ENCODE results near the gene DCTPP1. TPM values are rescaled to one million over a fixed set of nuclear protein-coding genes. Genes with fewer than 3 reads are reported as not detected.

DCTPP1 gene
- total and polyA plus RNA-seq, 2 of the 13 experiments (the other 11 are each of a cell fraction or from before 2014, with no cell fraction given), result 54.8 to 74.4 TPM

- TF ChIP-seq FOXP1 (IDR thresholded peaks at IDR 0.05) (no peak), FOXP1 (CRISPR knock-in tag; IDR thresholded peaks at IDR 0.05) (no peak), RBFOX2 (IDR thresholded peaks at IDR 0.05; ENCODE audit: low read depth, low read length) (0 out of 2 replicates have a peak, but pooled peaks have one; percentile 19), ZEB1 (IDR thresholded peaks at IDR 0.05; ENCODE audit: insufficient replicate concordance, low read depth) (no peak), ZNF501 (CRISPR knock-in tag; IDR thresholded peaks at IDR 0.05) (0 out of 2 replicates have a peak, but pooled peaks have one; percentile 39), JDP2 (CRISPR knock-in tag; IDR thresholded peaks at IDR 0.05; ENCODE audit: borderline replicate concordance) (no peak), GATAD2A (CRISPR knock-in tag; IDR thresholded peaks at IDR 0.05) (peak; percentile 8; the same call in 1 of the 2 replicates), SMAD1 (CRISPR knock-in tag; IDR thresholded peaks at IDR 0.05; ENCODE audit: borderline replicate concordance, low read depth) (0 out of 2 replicates have a peak, but pooled peaks have one; percentile 60), ZBTB8A (CRISPR knock-in tag; IDR thresholded peaks at IDR 0.05; ENCODE audit: borderline replicate concordance, low read depth) (no peak), TGIF2 (CRISPR knock-in tag; IDR thresholded peaks at IDR 0.05) (0 out of 2 replicates have a peak, but pooled peaks have one; percentile 14), ZBTB1 (CRISPR knock-in tag; IDR thresholded peaks at IDR 0.05; ENCODE audit: borderline replicate concordance) (no peak), ZNF572 (CRISPR knock-in tag; IDR thresholded peaks at IDR 0.05) (0 out of 2 replicates have a peak, but pooled peaks have one; percentile 11), TSC22D2 (CRISPR knock-in tag; IDR thresholded peaks at IDR 0.05; ENCODE audit: borderline replicate concordance) (no peak), TAF1 (CRISPR knock-in tag; IDR thresholded peaks at IDR 0.05) (no peak), NFIB (CRISPR knock-in tag; IDR thresholded peaks at IDR 0.05; ENCODE audit: borderline replicate concordance) (no peak), KLF6 (CRISPR knock-in tag; IDR thresholded peaks at IDR 0.05) (no peak), SAFB2 (CRISPR knock-in tag; IDR thresholded peaks at IDR 0.05; ENCODE audit: borderline replicate concordance, low read depth) (no peak; the same call in 1 of the 2 replicates), FOXP4 (CRISPR knock-in tag; IDR thresholded peaks at IDR 0.05) (no peak; the same call in 1 of the 2 replicates), YEATS2 (CRISPR knock-in tag; IDR thresholded peaks at IDR 0.05; ENCODE audit: borderline replicate concordance) (0 out of 2 replicates have a peak, but pooled peaks have one; percentile 19), REPIN1 (CRISPR knock-in tag; IDR thresholded peaks at IDR 0.05; ENCODE audit: borderline replicate concordance, low read depth) (no peak), FOXK1 (CRISPR knock-in tag; IDR thresholded peaks at IDR 0.05; ENCODE audit: borderline replicate concordance, low read depth) (peak; percentile 12; the same call in 1 of the 2 replicates), NR2F6 (IDR thresholded peaks at IDR 0.05) (no peak), NR2F6 (CRISPR knock-in tag; IDR thresholded peaks at IDR 0.05) (no peak), MTF1 (CRISPR knock-in tag; IDR thresholded peaks at IDR 0.05) (no peak)
- TF ChIP-seq, protein P1, sequence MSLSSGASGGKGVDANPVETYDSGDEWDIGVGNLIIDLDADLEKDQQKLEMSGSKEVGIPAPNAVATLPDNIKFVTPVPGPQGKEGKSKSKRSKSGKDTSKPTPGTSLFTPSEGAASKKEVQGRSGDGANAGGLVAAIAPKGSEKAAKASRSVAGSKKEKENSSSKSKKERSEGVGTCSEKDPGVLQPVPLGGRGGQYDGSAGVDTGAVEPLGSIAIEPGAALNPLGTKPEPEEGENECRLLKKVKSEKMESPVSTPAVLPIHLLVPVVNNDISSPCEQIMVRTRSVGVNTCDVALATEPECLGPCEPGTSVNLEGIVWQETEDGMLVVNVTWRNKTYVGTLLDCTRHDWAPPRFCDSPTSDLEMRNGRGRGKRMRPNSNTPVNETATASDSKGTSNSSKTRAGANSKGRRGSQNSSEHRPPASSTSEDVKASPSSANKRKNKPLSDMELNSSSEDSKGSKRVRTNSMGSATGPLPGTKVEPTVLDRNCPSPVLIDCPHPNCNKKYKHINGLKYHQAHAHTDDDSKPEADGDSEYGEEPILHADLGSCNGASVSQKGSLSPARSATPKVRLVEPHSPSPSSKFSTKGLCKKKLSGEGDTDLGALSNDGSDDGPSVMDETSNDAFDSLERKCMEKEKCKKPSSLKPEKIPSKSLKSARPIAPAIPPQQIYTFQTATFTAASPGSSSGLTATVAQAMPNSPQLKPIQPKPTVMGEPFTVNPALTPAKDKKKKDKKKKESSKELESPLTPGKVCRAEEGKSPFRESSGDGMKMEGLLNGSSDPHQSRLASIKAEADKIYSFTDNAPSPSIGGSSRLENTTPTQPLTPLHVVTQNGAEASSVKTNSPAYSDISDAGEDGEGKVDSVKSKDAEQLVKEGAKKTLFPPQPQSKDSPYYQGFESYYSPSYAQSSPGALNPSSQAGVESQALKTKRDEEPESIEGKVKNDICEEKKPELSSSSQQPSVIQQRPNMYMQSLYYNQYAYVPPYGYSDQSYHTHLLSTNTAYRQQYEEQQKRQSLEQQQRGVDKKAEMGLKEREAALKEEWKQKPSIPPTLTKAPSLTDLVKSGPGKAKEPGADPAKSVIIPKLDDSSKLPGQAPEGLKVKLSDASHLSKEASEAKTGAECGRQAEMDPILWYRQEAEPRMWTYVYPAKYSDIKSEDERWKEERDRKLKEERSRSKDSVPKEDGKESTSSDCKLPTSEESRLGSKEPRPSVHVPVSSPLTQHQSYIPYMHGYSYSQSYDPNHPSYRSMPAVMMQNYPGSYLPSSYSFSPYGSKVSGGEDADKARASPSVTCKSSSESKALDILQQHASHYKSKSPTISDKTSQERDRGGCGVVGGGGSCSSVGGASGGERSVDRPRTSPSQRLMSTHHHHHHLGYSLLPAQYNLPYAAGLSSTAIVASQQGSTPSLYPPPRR (CRISPR knock-in tag; IDR thresholded peaks at IDR 0.05; ENCODE audit: borderline replicate concordance), result no peak
These were observed 14.7 kb upstream of the DCTPP1 start (continued) for GRCh38 chr16:30444231-30445148.

All from HepG2 (cell line).